ENCODE measurements around the gene ULK4.

ULK4 gene

GRCh38 chr3:41526995-41527573 is 434.8 kb downstream of the ULK4 start:
- no peaks in the 10 kb centered on the region for H3K27me3 ChIP-seq (ENCODE audit: insufficient read depth, poor library complexity, severe bottlenecking)
- TF ChIP-seq, protein P1, sequence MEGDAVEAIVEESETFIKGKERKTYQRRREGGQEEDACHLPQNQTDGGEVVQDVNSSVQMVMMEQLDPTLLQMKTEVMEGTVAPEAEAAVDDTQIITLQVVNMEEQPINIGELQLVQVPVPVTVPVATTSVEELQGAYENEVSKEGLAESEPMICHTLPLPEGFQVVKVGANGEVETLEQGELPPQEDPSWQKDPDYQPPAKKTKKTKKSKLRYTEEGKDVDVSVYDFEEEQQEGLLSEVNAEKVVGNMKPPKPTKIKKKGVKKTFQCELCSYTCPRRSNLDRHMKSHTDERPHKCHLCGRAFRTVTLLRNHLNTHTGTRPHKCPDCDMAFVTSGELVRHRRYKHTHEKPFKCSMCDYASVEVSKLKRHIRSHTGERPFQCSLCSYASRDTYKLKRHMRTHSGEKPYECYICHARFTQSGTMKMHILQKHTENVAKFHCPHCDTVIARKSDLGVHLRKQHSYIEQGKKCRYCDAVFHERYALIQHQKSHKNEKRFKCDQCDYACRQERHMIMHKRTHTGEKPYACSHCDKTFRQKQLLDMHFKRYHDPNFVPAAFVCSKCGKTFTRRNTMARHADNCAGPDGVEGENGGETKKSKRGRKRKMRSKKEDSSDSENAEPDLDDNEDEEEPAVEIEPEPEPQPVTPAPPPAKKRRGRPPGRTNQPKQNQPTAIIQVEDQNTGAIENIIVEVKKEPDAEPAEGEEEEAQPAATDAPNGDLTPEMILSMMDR (IDR thresholded peaks at IDR 0.05; ENCODE audit: insufficient read depth, low read length), result no peak
- no peak for TF ChIP-seq POLR2AphosphoS5 (IDR thresholded peaks at IDR 0.05; ENCODE audit: low read depth)
- no peak for TF ChIP-seq REST (IDR thresholded peaks at IDR 0.05; ENCODE audit: insufficient replicate concordance, low read depth)
- no peak for TF ChIP-seq SPI1 (IDR thresholded peaks at IDR 0.05; ENCODE audit: borderline replicate concordance, low read depth)
- no peak for TF ChIP-seq GABPA (IDR thresholded peaks at IDR 0.05; ENCODE audit: low read depth)
- H3K27ac ChIP-seq (replicated peaks), result no peak overlapping the region
- H3K4me3 ChIP-seq (replicated peaks; ENCODE audit: insufficient read depth, low read length), result no peak overlapping the region
- DNase-seq (ENCODE audit: low read depth in 1 of 2, low spot score in 1 of 2), result no peak

DNA sequence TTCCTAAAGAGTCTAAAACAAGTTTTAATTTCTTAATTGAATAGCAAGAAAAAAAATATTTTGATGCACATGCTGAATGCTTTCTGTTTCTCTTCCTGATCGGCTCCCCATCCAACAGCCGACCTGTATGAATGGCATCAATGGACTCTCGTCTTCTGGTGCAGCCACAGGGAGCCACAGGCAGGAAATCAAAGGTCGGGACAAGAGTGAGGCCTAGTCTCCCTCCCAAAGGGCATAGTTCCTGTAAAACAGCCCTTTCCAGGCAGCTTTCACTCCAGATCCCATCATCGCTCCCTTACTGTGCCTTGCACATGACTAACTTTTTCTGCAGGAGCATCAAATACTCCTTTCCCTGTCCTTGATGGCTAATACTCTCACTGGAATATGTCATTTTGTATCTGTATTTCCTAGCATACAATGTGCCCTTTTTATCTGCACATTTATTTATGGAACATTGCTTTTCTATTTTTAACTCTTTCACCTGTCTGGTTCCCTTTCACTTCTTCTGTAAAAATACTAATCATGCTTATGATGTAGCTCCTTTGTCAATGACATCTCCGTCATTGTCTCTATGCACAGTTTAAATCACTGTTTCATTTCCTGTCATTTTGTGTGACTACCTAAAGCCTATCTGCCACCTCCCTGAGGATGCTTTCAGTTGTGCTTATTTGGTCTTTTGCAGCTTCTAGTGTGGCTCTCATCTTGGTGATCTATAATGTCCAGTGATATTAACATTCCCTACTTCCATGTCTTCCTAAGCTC is 436.4 kb downstream of the ULK4 start:
- Histone ChIP-seq H3K27ac (replicated peaks) (no peak overlapping the region), H3K4me3 (replicated peaks; ENCODE audit: insufficient read depth, low read length) (no peak overlapping the region), H3K27me3 (ENCODE audit: insufficient read depth, poor library complexity, severe bottlenecking) (no peaks in the 10 kb centered on the region)
- no peak for TF ChIP-seq POLR2AphosphoS5 (IDR thresholded peaks at IDR 0.05; ENCODE audit: low read depth)
- TF ChIP-seq SPI1 (IDR thresholded peaks at IDR 0.05; ENCODE audit: borderline replicate concordance, low read depth), result no peak
- TF ChIP-seq REST (IDR thresholded peaks at IDR 0.05; ENCODE audit: insufficient replicate concordance, low read depth), result no peak
- no peak for TF ChIP-seq GABPA (IDR thresholded peaks at IDR 0.05; ENCODE audit: low read depth)
- TF ChIP-seq, protein P1 (IDR thresholded peaks at IDR 0.05; ENCODE audit: insufficient read depth, low read length), result no peak
- no peak for DNase-seq (ENCODE audit: low read depth in 1 of 2, low spot score in 1 of 2)

DNA sequence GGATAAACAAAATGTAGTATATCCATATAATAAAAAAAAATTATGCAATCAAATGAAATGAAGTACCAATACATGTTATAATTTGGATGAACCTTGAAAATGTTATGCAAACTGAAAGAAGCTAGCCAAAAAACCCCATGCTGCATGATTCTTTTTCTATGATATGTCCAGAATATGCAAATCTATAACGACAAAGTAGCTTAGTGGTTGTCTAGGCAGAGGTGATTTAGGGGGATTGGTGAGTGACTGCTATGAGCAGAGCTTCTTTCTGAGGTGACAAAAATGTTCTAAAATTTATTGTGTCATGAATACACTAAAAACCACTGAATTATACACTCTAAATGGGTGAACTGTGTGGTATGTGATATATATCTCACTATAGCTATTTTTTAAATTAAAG is 438.0 kb downstream of the ULK4 start:
- no peak overlapping the region for H3K4me3 ChIP-seq (replicated peaks; ENCODE audit: insufficient read depth, low read length)
- no peaks in the 10 kb centered on the region for H3K27me3 ChIP-seq (ENCODE audit: insufficient read depth, poor library complexity, severe bottlenecking)
- H3K27ac ChIP-seq (replicated peaks), result no peak overlapping the region
- no peak for DNase-seq (ENCODE audit: low read depth in 1 of 2, low spot score in 1 of 2)
- no peak for TF ChIP-seq SPI1 (IDR thresholded peaks at IDR 0.05; ENCODE audit: borderline replicate concordance, low read depth)
- TF ChIP-seq POLR2AphosphoS5 (IDR thresholded peaks at IDR 0.05; ENCODE audit: low read depth), result no peak
- TF ChIP-seq REST (IDR thresholded peaks at IDR 0.05; ENCODE audit: insufficient replicate concordance, low read depth), result no peak
- TF ChIP-seq GABPA (IDR thresholded peaks at IDR 0.05; ENCODE audit: low read depth), result no peak
- TF ChIP-seq, protein P1 (IDR thresholded peaks at IDR 0.05; ENCODE audit: insufficient read depth, low read length), result no peak
